Neuronal stem cell (in vitro differentiated cells): ENCODE data around the gene PPM1J.
A peak's percentile ranks its signal among the peaks of the same experiment; 100 is the strongest.

Experiments
- DNase-seq: peaks from one replicate; pipeline ENCODE4 v3.0.0-alpha.2; 2013; ENCODE audit warnings: low spot score
- H2AFZ ChIP-seq: one replicate; pipeline ENCODE4 v1.6.1; 2013; ENCODE audit warnings: mild to moderate bottlenecking, low read length, inconsistent platforms
- H2AK5ac ChIP-seq: 2 replicates; pipeline ENCODE4 v1.6.1; 2013; ENCODE audit warnings: low read depth, mild to moderate bottlenecking, inconsistent platforms, low read length, moderate library complexity, mixed read lengths
- H2BK120ac ChIP-seq: 2 replicates; pipeline ENCODE4 v1.6.1; 2013; ENCODE audit warnings: low read depth, mild to moderate bottlenecking, inconsistent platforms, low read length, moderate library complexity, mixed read lengths
- H2BK12ac ChIP-seq: one replicate; pipeline ENCODE4 v1.6.1; 2013; ENCODE audit warnings: low read length, inconsistent platforms
- H2BK15ac ChIP-seq: 2 replicates; pipeline ENCODE4 v1.6.1; 2013; ENCODE audit warnings: mild to moderate bottlenecking, low read length, inconsistent platforms, mixed read lengths
- H2BK5ac ChIP-seq: one replicate; pipeline ENCODE4 v1.6.1; 2013; ENCODE audit warnings: inconsistent platforms, mild to moderate bottlenecking, low read length, moderate library complexity
- H3K14ac ChIP-seq: one replicate; pipeline ENCODE4 v1.6.1; 2013; ENCODE audit warnings: low read length, inconsistent platforms
- H3K18ac ChIP-seq: 2 replicates; pipeline ENCODE4 v1.6.1; 2013; ENCODE audit warnings: low read length, inconsistent platforms
- H3K23ac ChIP-seq: 2 replicates; pipeline ENCODE4 v1.6.1; 2013; ENCODE audit warnings: low read depth, mild to moderate bottlenecking, mixed read lengths, low read length, inconsistent platforms; ENCODE audit not compliant: poor library complexity
- H3K27ac ChIP-seq: replicated peaks from 3 replicates; pipeline ENCODE4 v1.5.1; 2013; ENCODE audit warnings: low read length, inconsistent platforms
- H3K27me3 ChIP-seq, 3 experiments: 2 replicates each; pipeline ENCODE4 v1.6.1; 2013; ENCODE audit warnings: low read length in 3 of 3, mild to moderate bottlenecking in 2 of 3, inconsistent platforms in 1 of 3, low read depth in 1 of 3, mixed read lengths in 1 of 3, moderate library complexity in 1 of 3; ENCODE audit not compliant: control insufficient read depth in 3 of 3, insufficient read depth in 3 of 3
- H3K36me3 ChIP-seq, 2 donors: replicated peaks in 1 of 2; 2 replicates each; pipeline ENCODE4 v1.6.1; 2013; ENCODE audit warnings: low read length in 2 of 2; ENCODE audit not compliant: control insufficient read depth in 2 of 2, insufficient read depth in 2 of 2
- H3K4ac ChIP-seq: 2 replicates; pipeline ENCODE4 v1.6.1; 2013; ENCODE audit warnings: inconsistent platforms, mild to moderate bottlenecking, low read length, moderate library complexity
- H3K4me1 ChIP-seq, 2 donors: 1 replicate in 1 of 2; 2 replicates in 1 of 2; pipeline ENCODE4 v1.6.1; 2013; ENCODE audit warnings: low read length in 2 of 2, low read depth in 1 of 2; ENCODE audit not compliant: control insufficient read depth in 2 of 2, insufficient read depth in 1 of 2
- H3K4me2 ChIP-seq: one replicate; pipeline ENCODE4 v1.6.1; 2013; ENCODE audit warnings: mild to moderate bottlenecking, low read length, inconsistent platforms; ENCODE audit not compliant: insufficient read depth, poor library complexity, severe bottlenecking
- H3K4me3 ChIP-seq, 2 donors: 2 replicates each; pipeline ENCODE4 v1.5.1; 2013; ENCODE audit warnings: low read length in 2 of 2, mild to moderate bottlenecking in 2 of 2, inconsistent platforms in 1 of 2, moderate library complexity in 1 of 2
- H3K79me1 ChIP-seq: one replicate; pipeline ENCODE4 v1.6.1; 2013; ENCODE audit warnings: low read depth, mild to moderate bottlenecking, inconsistent platforms, low read length, moderate library complexity
- H3K9ac ChIP-seq: one replicate; pipeline ENCODE4 v1.6.1; 2013; ENCODE audit warnings: mild to moderate bottlenecking, low read depth, low read length, inconsistent platforms; ENCODE audit not compliant: poor library complexity
- H3K9me3 ChIP-seq, 2 donors: replicated peaks in 1 of 2; 2 replicates each; pipeline versions ENCODE3 to v1.6.1; 2013; ENCODE audit warnings: low read length in 2 of 2, mild to moderate bottlenecking in 2 of 2, inconsistent platforms in 1 of 2, low read depth in 1 of 2, mixed read lengths in 1 of 2, moderate library complexity in 1 of 2; ENCODE audit not compliant: control insufficient read depth in 2 of 2, insufficient read depth in 1 of 2
- H4K8ac ChIP-seq: one replicate; pipeline ENCODE4 v1.6.1; 2013; ENCODE audit warnings: low read depth, mild to moderate bottlenecking, inconsistent platforms, low read length, moderate library complexity
- H4K91ac ChIP-seq: one replicate; pipeline ENCODE4 v1.6.1; 2013; ENCODE audit warnings: low read length, low read depth, mild to moderate bottlenecking, inconsistent platforms; ENCODE audit not compliant: poor library complexity
- WGBS, 2 donors: extraction: QIAGEN DNeasy Blood & Tissue Kit; methylation state at CpG; one replicate each; pipeline ENCODE4 v1.1.7; 2013; ENCODE audit warnings: missing lambda C conversion rate in 2 of 2, mixed read lengths in 1 of 2; ENCODE audit not compliant: insufficient read length in 2 of 2, insufficient replicate concordance in 1 of 2; ENCODE audit errors: extremely low coverage in 2 of 2; 5-methylcytosine and 5-hydroxymethylcytosine counted together

PPM1J gene

GRCh38 chr1:112704934-112705627 is 10.1 kb downstream of the PPM1J start:
- peak overlapping the region; percentile 81 for H3K18ac ChIP-seq
- H3K36me3 ChIP-seq, result peaks cover 11 to 41% of the 10 kb centered on the region in 2 donors
- WGBS, 2 donors, result no CpG with 5 or more reads among the region's 13 CpGs
- peak overlapping the region; percentile 35 for H3K27ac ChIP-seq
- H2BK15ac ChIP-seq, result no peak overlapping the region
- peak; percentile 83 for DNase-seq
- H3K27me3 ChIP-seq, result peaks cover 0 to 20% (median 0%) of the 10 kb centered on the region in 3 experiments
- no peak overlapping the region for H3K4ac ChIP-seq
- H2BK12ac ChIP-seq, result no peak overlapping the region
- H2BK120ac ChIP-seq, result peak overlapping the region; percentile 13
- H2AK5ac ChIP-seq, result peak overlapping the region; percentile 91
- H3K79me1 ChIP-seq, result peaks cover 4% of the 10 kb centered on the region
- no peak overlapping the region for H4K8ac ChIP-seq
- H3K4me1 ChIP-seq, result peaks cover 27 to 32% of the 10 kb centered on the region in 2 donors
- no peak overlapping the region for H3K14ac ChIP-seq
- peak overlapping the region; percentile 76 for H3K23ac ChIP-seq
- H3K9me3 ChIP-seq, result no peaks in the 10 kb centered on the region
- peak overlapping the region; percentile 58 for H2AFZ ChIP-seq
- no peak overlapping the region for H2BK5ac ChIP-seq
- H3K9ac ChIP-seq, result no peak overlapping the region
- peak overlapping the region; percentile 7 to 64 for H3K4me3 ChIP-seq
- H4K91ac ChIP-seq, result no peak overlapping the region
- peak overlapping the region; percentile 63 for H3K4me2 ChIP-seq

- no CpG with 5 or more reads among the region's 7 CpGs for WGBS, 2 donors
- H3K9me3 ChIP-seq, result no peaks in the 10 kb centered on the region
- H2BK5ac ChIP-seq, result no peak overlapping the region
- H3K14ac ChIP-seq, result no peak overlapping the region
- H4K8ac ChIP-seq, result no peak overlapping the region
- peak overlapping the region; percentile 81 for H3K18ac ChIP-seq
- no peak for DNase-seq
- H3K4ac ChIP-seq, result no peak overlapping the region
- H2BK12ac ChIP-seq, result no peak overlapping the region
- peaks cover 0 to 15% (median 0%) of the 10 kb centered on the region in 3 experiments for H3K27me3 ChIP-seq
- no peak overlapping the region for H2BK15ac ChIP-seq
- peaks cover 27 to 33% of the 10 kb centered on the region in 2 donors for H3K4me1 ChIP-seq
- H3K23ac ChIP-seq, result peak overlapping the region; percentile 76
- peak overlapping the region; percentile 13 for H2BK120ac ChIP-seq
- H3K4me2 ChIP-seq, result peak overlapping the region; percentile 63
- H3K9ac ChIP-seq, result no peak overlapping the region
- peak overlapping the region; percentile 14 for H3K27ac ChIP-seq
- peak overlapping the region; percentile 7 to 45 for H3K4me3 ChIP-seq
- H2AFZ ChIP-seq, result peak overlapping the region; percentile 58
- peaks cover 4% of the 10 kb centered on the region for H3K79me1 ChIP-seq
- peak overlapping the region; percentile 91 for H2AK5ac ChIP-seq
- H3K36me3 ChIP-seq, result peaks cover 17 to 47% of the 10 kb centered on the region in 2 donors
- no peak overlapping the region for H4K91ac ChIP-seq
Measured at GRCh38 chr1:112704391-112704933, 10.7 kb downstream of the PPM1J start.

- Histone ChIP-seq H3K4me3 (no peak overlapping the region), H4K91ac (no peak overlapping the region), H3K18ac (no peak overlapping the region), H3K79me1 (peaks cover 4% of the 10 kb centered on the region), H2AFZ (no peak overlapping the region), H2AK5ac (no peak overlapping the region), H2BK12ac (no peak overlapping the region), H3K9me3 (no peaks in the 10 kb centered on the region), H3K9ac (no peak overlapping the region), H3K27me3 (peaks cover 0 to 10% (median 0%) of the 10 kb centered on the region in 3 experiments), H3K23ac (no peak overlapping the region), H2BK120ac (no peak overlapping the region), H3K4ac (no peak overlapping the region), H3K14ac (no peak overlapping the region), H3K4me2 (no peak overlapping the region), H2BK15ac (no peak overlapping the region), H3K27ac (no peak overlapping the region), H4K8ac (no peak overlapping the region), H2BK5ac (no peak overlapping the region), H3K4me1 (peaks cover 27 to 33% of the 10 kb centered on the region in 2 donors), H3K36me3 (peaks cover 21 to 55% of the 10 kb centered on the region in 2 donors)
- DNase-seq, result no peak
- no CpG with 5 or more reads among the region's 8 CpGs for WGBS, 2 donors
Measured at GRCh38 chr1:112703706-112704105, 11.4 kb downstream of the PPM1J start.
